ENCODE results near the gene FAM83F.

- TF ChIP-seq ATF3 (IDR thresholded peaks at IDR 0.05) = no peak
- no peak for TF ChIP-seq GABPA (IDR thresholded peaks at IDR 0.05 in 1 of 2, conservative IDR thresholded peaks at IDR 0.05 in 1 of 2)
- TF ChIP-seq CTCF (IDR thresholded peaks at IDR 0.05; ENCODE audit: low read depth, low read length, missing input control) = no peak
- TF ChIP-seq REST (IDR thresholded peaks at IDR 0.05) = no peak
- no peak for TF ChIP-seq RAD21 (IDR thresholded peaks at IDR 0.05)
- TF ChIP-seq EGR1 (IDR thresholded peaks at IDR 0.05; ENCODE audit: low read depth in 2 of 2) = no peak
- TF ChIP-seq TAF1 (conservative IDR thresholded peaks at IDR 0.05) = no peak
Measured at GRCh38 chr22:39967996-39968972, 26.5 kb upstream of the FAM83F start.
